GM12891 (cell line): Measurements from ENCODE around the gene FXYD3. TPM values are rescaled to one million over a fixed set of nuclear protein-coding genes. Genes with fewer than 3 reads are reported as not detected.
A peak's percentile ranks its signal among the peaks of the same experiment; 100 is the strongest.

ENCODE experiments used
- DNase-seq: peaks from one replicate; pipeline ENCODE4 v3.0.0; 2011; ENCODE audit warnings: low spot score; ENCODE audit not compliant: insufficient read length
- FAIRE-seq: peaks from 2 replicates; lab custom pipeline; 2011; peaks lifted over from hg19 to GRCh38; lab: Jason Lieb, UNC
- PAX5 ChIP-seq: IDR thresholded peaks from 2 replicates; pipeline ENCODE4 v1.6.1; 2011; ENCODE audit warnings: low read length, moderate library complexity, mild to moderate bottlenecking; ENCODE audit not compliant: insufficient read depth, severe bottlenecking
- POLR2A ChIP-seq: IDR thresholded peaks from 2 replicates; pipeline ENCODE4 v1.6.1; 2011; ENCODE audit warnings: low read depth, low read length, control low read depth
- POLR2AphosphoS5 ChIP-seq: IDR thresholded peaks from 2 replicates; pipeline ENCODE4 v1.6.1; 2011; ENCODE audit warnings: low read depth, low read length, control low read depth
- POU2F2 ChIP-seq: IDR thresholded peaks from 2 replicates; pipeline ENCODE4 v1.6.1; 2011; ENCODE audit warnings: low read depth, mild to moderate bottlenecking, control low read depth, low read length, moderate library complexity
- SPI1 ChIP-seq: IDR thresholded peaks from 2 replicates; pipeline ENCODE4 v1.6.1; 2011; ENCODE audit warnings: low read depth, low read length, control low read depth
- TAF1 ChIP-seq: IDR thresholded peaks from 2 replicates; pipeline ENCODE4 v1.6.1; 2011; ENCODE audit warnings: low read depth, low read length, control low read depth
- polyA plus RNA-seq: library from polyadenylated mRNA; unstranded; fragments of >200 nt; gene quantifications from one replicate; pipeline ENCODE4 v1.2.1, GENCODE V29; 2012; ENCODE audit warnings: low read depth, missing spikeins, inconsistent platforms; ENCODE audit not compliant: missing spikeins

Gene FXYD3
- not detected for polyA plus RNA-seq

DNA sequence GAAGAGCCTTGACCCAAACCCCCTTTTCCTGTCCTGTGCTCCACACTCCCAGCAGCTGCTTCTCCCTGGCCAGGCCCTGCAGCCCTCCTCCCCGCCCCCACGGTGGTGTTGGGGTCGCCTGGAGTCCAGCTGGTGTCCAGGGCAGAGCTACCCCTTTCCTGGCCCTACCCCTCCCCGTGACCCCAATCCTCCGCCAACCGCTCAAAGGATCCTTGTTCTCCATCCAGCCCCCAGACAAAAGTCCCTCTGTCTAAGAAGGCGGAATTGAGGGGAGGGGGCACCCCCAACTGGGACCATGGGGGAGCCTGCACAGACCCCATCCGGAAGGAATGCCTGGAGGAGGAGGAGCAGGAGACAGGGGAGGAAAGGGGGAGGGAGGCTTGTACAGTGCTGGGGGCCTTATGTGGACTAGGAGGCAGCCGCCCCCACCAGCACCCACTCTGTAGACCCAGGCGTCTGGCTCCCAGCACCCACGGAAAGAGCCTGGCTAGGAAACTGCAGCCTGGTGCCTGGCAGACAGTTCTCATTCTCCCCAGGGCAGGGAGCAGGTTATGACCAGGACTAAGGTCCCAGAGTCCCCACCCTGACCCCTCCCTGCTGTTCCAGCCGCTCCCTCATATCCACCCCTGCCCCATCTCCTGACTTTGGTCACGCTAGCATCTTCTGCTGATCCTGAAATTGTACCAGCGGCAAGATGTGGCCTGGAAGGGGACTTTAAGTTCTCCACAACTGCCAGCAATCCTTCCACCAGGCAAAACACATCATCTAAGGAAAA lies at the start of gene FXYD3:
Gene FXYD3, plus strand, starts transcription at position 647 of the 775 bp plus-strand sequence. CDS start 3,554 bp downstream, outside the sequence.
- DNase-seq (no peak), FAIRE-seq (no peak)
- TF ChIP-seq POLR2A = no peak
- TF ChIP-seq PAX5 = no peak
- TF ChIP-seq POLR2AphosphoS5 = no peak
- TF ChIP-seq SPI1 = no peak
- TF ChIP-seq POU2F2 = no peak
- no peak for TF ChIP-seq TAF1

- no peak for TF ChIP-seq TAF1
- no peak for TF ChIP-seq PAX5
- TF ChIP-seq SPI1 = no peak
- no peak for TF ChIP-seq POU2F2
- TF ChIP-seq POLR2A = no peak
- TF ChIP-seq POLR2AphosphoS5 = no peak
- no peak for FAIRE-seq
- DNase-seq = no peak
These were observed 49.5 kb upstream of the FXYD3 start for GRCh38 chr19:35066121-35066520.

GRCh38 chr19:35066691-35067563 lies 48.7 kb upstream of the FXYD3 start:
- 0 out of 2 replicates have a peak, but pooled peaks have one; percentile 27 for TF ChIP-seq SPI1
- TF ChIP-seq TAF1 = no peak
- FAIRE-seq = peak; percentile 90
- DNase-seq = peak; percentile 92

DNA sequence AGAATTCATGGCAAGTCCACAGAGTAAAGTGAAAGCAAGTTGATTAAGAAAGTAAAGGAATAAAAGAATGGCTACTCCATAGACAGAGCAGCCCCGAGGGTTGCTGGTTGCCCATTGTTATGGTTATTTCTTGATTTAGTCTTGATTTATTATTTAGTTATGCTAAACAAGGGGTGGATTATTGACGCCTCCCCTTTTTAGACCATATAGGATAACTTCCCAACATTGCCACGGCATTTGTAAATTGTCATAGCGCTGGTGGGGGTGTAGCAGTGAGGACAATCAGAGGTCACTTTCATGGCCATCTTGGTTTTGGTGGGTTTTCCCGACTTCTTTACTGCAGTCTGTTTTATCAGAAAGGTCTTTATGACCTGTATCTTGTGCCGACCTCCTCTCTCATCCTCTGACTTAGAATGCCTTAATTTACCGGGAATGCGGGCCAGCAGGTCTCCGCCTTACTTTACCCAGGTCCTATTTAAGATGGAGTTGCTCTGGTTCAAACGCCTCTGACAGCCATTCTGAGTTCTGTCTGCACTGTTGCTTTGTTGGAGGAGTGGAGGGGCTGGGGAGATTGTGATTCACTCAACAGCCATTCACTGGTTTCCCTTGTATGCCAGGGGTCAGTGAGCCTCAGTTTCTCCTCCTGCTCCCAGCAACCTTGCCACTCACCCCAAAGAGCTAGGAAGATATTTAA lies 46.5 kb upstream of the FXYD3 start:
- TF ChIP-seq SPI1 (no peak), POLR2AphosphoS5 (no peak), TAF1 (no peak), POU2F2 (no peak), PAX5 (no peak), POLR2A (no peak)
- DNase-seq = no peak
- no peak for FAIRE-seq

GRCh38 chr19:35069696-35070095 lies 45.9 kb upstream of the FXYD3 start:
- no peak for TF ChIP-seq POLR2AphosphoS5
- TF ChIP-seq POU2F2 = no peak
- no peak for TF ChIP-seq SPI1
- FAIRE-seq = no peak
- no peak for DNase-seq

DNA sequence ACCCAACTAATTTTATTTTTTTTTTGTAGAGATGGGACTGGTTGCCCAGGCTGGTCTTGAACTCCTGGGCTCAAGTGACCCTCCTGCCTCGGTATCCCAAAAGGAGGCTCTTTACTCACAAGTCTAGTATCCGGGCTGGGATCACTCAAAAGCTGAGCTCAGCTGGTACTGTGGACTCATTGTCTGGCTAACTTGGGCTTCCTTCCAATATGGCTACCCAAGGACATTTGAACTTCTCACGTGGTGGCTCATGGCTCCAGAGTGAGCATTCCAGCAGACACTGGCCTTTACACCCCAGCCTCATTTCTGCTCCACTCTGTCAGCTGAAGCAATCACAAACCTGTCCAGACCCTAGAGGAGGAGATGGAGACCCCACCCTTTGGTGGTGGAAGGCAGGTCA lies 45.2 kb upstream of the FXYD3 start:
- DNase-seq (no peak), FAIRE-seq (no peak)
- no peak for TF ChIP-seq POU2F2
- no peak for TF ChIP-seq PAX5
- no peak for TF ChIP-seq TAF1
- TF ChIP-seq POLR2A = no peak
- no peak for TF ChIP-seq SPI1
- no peak for TF ChIP-seq POLR2AphosphoS5

- no peak for TF ChIP-seq POLR2AphosphoS5
- no peak for TF ChIP-seq POLR2A
- TF ChIP-seq PAX5 = no peak
- no peak for TF ChIP-seq TAF1
- TF ChIP-seq POU2F2 = no peak
- TF ChIP-seq SPI1 = no peak
- DNase-seq (no peak), FAIRE-seq (no peak)
These were observed 42.1 kb upstream of the FXYD3 start for GRCh38 chr19:35073516-35073915.

GRCh38 chr19:35073941-35074340 lies 41.7 kb upstream of the FXYD3 start:
- TF ChIP-seq PAX5 (no peak), SPI1 (no peak), POU2F2 (no peak), POLR2A (no peak), TAF1 (no peak)
- no peak for DNase-seq

GRCh38 chr19:35074426-35075201 lies 41.0 kb upstream of the FXYD3 start:
- TF ChIP-seq TAF1 = no peak
- TF ChIP-seq SPI1 = no peak
- TF ChIP-seq POLR2AphosphoS5 = no peak
- no peak for TF ChIP-seq POU2F2
- TF ChIP-seq PAX5 = no peak
- TF ChIP-seq POLR2A = no peak
- FAIRE-seq (no peak), DNase-seq (no peak)

More at GRCh38 chr19:35073941-35074340, 41.7 kb upstream of the FXYD3 start:
- no peak for FAIRE-seq
